Measurements from ENCODE around the gene TDRD12. TPM values are rescaled to one million over a fixed set of nuclear protein-coding genes. Genes with fewer than 3 reads are reported as not detected.

TDRD12 gene
- total RNA-seq, 4 donors from 2014 or later, result 0.42 to 4.7 (median 2.4) TPM

DNA sequence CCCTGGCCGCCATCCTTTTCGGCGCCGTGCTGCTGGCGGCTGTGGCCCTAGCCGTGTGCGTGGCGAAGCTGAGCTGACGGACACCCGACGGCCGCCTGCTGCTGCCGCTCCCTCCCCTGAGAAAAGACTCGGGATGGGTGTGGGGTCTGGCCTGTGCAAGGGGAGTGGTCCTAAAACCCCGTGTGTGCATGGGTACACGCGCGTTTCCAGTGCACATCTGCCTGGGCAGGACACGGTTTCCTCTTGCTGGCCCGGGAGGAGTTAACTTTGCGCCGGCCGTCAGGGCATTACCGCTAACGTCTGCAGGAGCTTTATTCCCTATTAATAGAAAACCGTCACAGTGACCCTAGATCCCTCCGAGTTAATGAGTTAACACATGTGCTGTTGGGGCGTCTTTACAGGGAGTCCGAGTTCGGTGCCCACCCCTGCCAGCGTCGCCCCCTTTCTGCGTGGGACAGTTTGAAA is 42.6 kb upstream of the TDRD12 start:
- Histone ChIP-seq H3K27me3 (peaks cover 18% of the 10 kb centered on the region), H3K9me3 (no peaks in the 10 kb centered on the region), H3K36me3 (no peaks in the 10 kb centered on the region), H3K27ac (no peak overlapping the region), H3K4me1 (peaks cover 43% of the 10 kb centered on the region), H3K4me3 (peak overlapping the region; percentile 79)
- TF ChIP-seq POLR2AphosphoS5 (IDR thresholded peaks at IDR 0.05) (no peak), EP300 (IDR thresholded peaks at IDR 0.05) (no peak), POLR2A (IDR thresholded peaks at IDR 0.05) (no peak)
- TF ChIP-seq, protein P1, sequence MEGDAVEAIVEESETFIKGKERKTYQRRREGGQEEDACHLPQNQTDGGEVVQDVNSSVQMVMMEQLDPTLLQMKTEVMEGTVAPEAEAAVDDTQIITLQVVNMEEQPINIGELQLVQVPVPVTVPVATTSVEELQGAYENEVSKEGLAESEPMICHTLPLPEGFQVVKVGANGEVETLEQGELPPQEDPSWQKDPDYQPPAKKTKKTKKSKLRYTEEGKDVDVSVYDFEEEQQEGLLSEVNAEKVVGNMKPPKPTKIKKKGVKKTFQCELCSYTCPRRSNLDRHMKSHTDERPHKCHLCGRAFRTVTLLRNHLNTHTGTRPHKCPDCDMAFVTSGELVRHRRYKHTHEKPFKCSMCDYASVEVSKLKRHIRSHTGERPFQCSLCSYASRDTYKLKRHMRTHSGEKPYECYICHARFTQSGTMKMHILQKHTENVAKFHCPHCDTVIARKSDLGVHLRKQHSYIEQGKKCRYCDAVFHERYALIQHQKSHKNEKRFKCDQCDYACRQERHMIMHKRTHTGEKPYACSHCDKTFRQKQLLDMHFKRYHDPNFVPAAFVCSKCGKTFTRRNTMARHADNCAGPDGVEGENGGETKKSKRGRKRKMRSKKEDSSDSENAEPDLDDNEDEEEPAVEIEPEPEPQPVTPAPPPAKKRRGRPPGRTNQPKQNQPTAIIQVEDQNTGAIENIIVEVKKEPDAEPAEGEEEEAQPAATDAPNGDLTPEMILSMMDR (IDR thresholded peaks at IDR 0.05), result no peak
- WGBS, result 39% methylated on average over 13 of the region's 33 CpGs
- no peak for DNase-seq (ENCODE audit: low spot score in 2 of 2)

DNA sequence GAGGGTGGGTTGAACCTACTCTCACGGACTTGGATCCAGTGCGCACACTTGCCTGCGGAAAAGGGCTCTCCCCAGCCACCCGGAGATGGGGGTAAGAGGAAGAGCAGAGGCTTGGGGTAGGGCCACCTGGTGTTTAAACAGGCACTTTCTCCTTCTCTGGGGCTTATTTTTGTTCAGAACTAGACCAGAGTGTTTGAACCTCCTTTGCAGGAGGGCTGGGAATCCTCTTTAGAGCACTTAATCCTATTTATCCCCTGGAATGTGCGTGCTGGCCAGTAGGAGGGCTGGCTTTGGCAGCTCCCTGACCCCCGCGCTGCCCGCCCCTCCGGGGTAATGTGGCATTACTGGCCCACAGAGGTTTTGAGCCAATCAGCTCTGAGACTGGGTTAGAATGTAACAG is 41.9 kb upstream of the TDRD12 start:
- TF ChIP-seq POLR2A (IDR thresholded peaks at IDR 0.05) (no peak), EP300 (IDR thresholded peaks at IDR 0.05) (no peak), POLR2AphosphoS5 (IDR thresholded peaks at IDR 0.05) (no peak)
- TF ChIP-seq, protein P1 (IDR thresholded peaks at IDR 0.05), result no peak
- WGBS, result 71% methylated on average over 9 of the region's 9 CpGs

DNA sequence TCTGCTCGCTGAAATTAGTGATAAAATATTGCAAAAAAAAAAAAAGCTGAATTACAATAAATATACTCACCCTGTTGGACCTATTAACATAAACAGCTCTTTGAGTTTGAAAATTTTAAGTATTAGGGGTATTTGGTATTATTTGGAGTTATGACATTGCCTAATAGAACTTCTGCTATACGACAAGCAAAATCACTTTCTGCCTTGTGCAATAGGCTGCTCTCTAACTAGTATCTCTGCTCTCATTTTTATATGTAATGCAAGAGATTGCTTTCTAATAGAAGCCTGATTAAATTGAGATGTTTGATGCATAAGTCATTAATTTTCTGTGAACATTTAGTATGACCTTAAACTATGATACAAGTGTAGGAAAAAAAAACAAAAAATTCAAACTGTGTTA is 38.6 kb upstream of the TDRD12 start:
- Histone ChIP-seq H3K27me3 (peaks cover 16% of the 10 kb centered on the region), H3K27ac (no peak overlapping the region), H3K4me1 (peaks cover 9% of the 10 kb centered on the region), H3K9me3 (no peaks in the 10 kb centered on the region), H3K4me3 (no peak overlapping the region), H3K36me3 (no peaks in the 10 kb centered on the region)
- no peak for DNase-seq (ENCODE audit: low spot score in 2 of 2)
- TF ChIP-seq POLR2AphosphoS5 (IDR thresholded peaks at IDR 0.05) (no peak), EP300 (IDR thresholded peaks at IDR 0.05) (no peak), POLR2A (IDR thresholded peaks at IDR 0.05) (no peak)
- TF ChIP-seq, protein P1 (IDR thresholded peaks at IDR 0.05), result no peak
- WGBS, result 85% methylated on average over 2 of the region's 2 CpGs

More for the DNA sequence above, 41.9 kb upstream of the TDRD12 start:
- Histone ChIP-seq H3K9me3 (no peaks in the 10 kb centered on the region), H3K4me1 (peaks cover 35% of the 10 kb centered on the region), H3K27me3 (peaks cover 18% of the 10 kb centered on the region), H3K4me3 (no peak overlapping the region), H3K27ac (no peak overlapping the region), H3K36me3 (no peaks in the 10 kb centered on the region)
- no peak for DNase-seq (ENCODE audit: low spot score in 2 of 2)

DNA sequence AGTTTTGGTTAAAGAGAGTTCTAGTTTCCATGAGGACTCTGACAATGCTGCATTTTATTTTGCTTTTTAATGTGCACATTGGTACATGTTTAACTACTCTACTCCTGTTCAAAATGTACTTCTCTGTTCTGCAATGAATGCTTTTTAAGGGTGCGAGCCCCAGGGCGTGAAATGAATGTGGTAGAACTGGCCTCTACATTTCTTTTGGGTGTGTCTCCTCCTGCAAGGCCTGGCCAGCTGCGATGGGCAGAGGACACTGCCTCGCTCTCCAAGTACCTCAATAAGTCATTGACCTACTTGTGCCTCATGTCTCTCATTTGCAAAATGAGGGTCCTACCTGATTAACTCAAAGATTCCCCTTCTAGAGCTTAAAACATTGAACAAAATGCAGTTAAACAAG is 37.2 kb upstream of the TDRD12 start:
- Histone ChIP-seq H3K27me3 (peaks cover 3% of the 10 kb centered on the region), H3K9me3 (no peaks in the 10 kb centered on the region), H3K4me3 (no peak overlapping the region), H3K27ac (no peak overlapping the region), H3K4me1 (no peaks in the 10 kb centered on the region), H3K36me3 (no peaks in the 10 kb centered on the region)
- no peak for TF ChIP-seq POLR2AphosphoS5 (IDR thresholded peaks at IDR 0.05)
- no peak for TF ChIP-seq POLR2A (IDR thresholded peaks at IDR 0.05)
- TF ChIP-seq EP300 (IDR thresholded peaks at IDR 0.05), result no peak
- TF ChIP-seq, protein P1 (IDR thresholded peaks at IDR 0.05), result no peak
- 34% methylated on average over 4 of the region's 4 CpGs for WGBS
- no peak for DNase-seq (ENCODE audit: low spot score in 2 of 2)

DNA sequence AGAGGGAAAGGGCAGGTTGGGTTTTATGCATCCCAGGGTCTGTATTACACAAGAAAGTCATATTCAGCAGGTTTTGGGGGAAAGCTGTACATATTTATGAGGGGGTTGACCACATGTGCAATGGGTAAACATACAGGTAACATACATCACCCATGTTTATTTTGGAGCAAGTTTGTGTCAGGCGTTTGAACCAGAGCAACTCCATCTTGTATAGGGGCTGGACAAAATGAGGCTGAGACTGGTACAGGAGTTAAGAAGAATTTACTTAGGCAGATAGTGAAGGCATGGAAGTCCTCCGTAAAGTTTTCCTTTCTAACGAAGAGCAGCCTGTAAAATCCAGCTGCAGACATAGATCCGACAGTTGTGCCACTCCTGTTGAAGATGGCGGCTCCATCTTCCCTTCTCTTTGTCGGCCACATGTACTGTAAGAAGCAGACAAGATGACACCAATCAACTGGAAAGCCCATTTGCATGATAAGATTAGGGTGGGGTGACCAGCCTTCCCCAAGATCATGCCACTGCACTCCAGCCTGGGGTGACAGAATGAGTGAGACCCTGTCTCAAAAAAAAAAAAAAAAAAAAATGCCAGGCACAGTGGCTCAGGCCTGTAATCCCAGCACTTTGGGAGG is 32.6 kb upstream of the TDRD12 start:
- WGBS, result 98% methylated on average over 6 of the region's 6 CpGs
- H3K4me1 ChIP-seq, result peaks cover 15% of the 10 kb centered on the region
- no peaks in the 10 kb centered on the region for H3K27me3 ChIP-seq
- H3K36me3 ChIP-seq, result no peaks in the 10 kb centered on the region
- TF ChIP-seq POLR2A (IDR thresholded peaks at IDR 0.05), result no peak
- no peak for TF ChIP-seq EP300 (IDR thresholded peaks at IDR 0.05)
- TF ChIP-seq POLR2AphosphoS5 (IDR thresholded peaks at IDR 0.05), result no peak
- TF ChIP-seq, protein P1 (IDR thresholded peaks at IDR 0.05), result no peak
- DNase-seq (ENCODE audit: low spot score in 2 of 2), result no peak
- H3K27ac ChIP-seq, result no peak overlapping the region
- H3K9me3 ChIP-seq, result no peaks in the 10 kb centered on the region
- H3K4me3 ChIP-seq, result no peak overlapping the region
